AG04450 (cell line): Measurements from ENCODE around the gene PKNOX2. TPM values are rescaled to one million over a fixed set of nuclear protein-coding genes. Genes with fewer than 3 reads are reported as not detected.
"Not testable (repeated sequence)": the region's sequence is repeated elsewhere in the genome, so short reads cannot be mapped to it uniquely, and the experiment has no call there.

ENCODE experiments used
- CTCF ChIA-PET: fragments of 300-600, 350-600 bp; formaldehyde crosslinking; extraction: SDS; loops from one replicate; lab custom pipeline; 2022; ENCODE audit warnings: antibody characterized with exemption, inconsistent platforms; lab: Charles Lee
- POLR2A ChIA-PET: fragments of 350-600 bp; formaldehyde crosslinking; extraction: SDS; loops from one replicate; lab custom pipeline; 2021; ENCODE audit warnings: antibody characterized with exemption, inconsistent platforms; lab: Yijun Ruan, JAX
- DNase-seq: peaks from one replicate; pipeline ENCODE4 v3.0.0-alpha.2; 2011; ENCODE audit warnings: low read depth, low spot score
- H3K27ac ChIP-seq: one replicate; pipeline ENCODE4 v1.5.1; 2012; ENCODE audit warnings: low read depth, low read length, control low read depth
- H3K27me3 ChIP-seq: one replicate; pipeline ENCODE4 v1.6.0; 2012; ENCODE audit warnings: low read length; ENCODE audit not compliant: control insufficient read depth, insufficient read depth
- H3K4me3 ChIP-seq: 2 replicates; pipeline ENCODE4 v1.5.1; 2011; ENCODE audit warnings: mild to moderate bottlenecking, low read depth, low read length, control low read depth
- H3K9me3 ChIP-seq: 2 replicates; pipeline ENCODE4 v1.5.1; 2012; ENCODE audit warnings: low read length; ENCODE audit not compliant: control insufficient read depth, insufficient read depth
- CTCF ChIP-seq: IDR thresholded peaks from 2 replicates; pipeline ENCODE4 v1.5.1; 2011; ENCODE audit warnings: low read depth, low read length, control low read depth, inconsistent platforms
- polyA plus RNA-seq: library from polyadenylated mRNA; depleted of rRNA; stranded (reverse); fragments of >200 nt; gene quantifications from 2 replicates; pipeline ENCODE4 v1.2.3, GENCODE V29; 2011

The PKNOX2 gene
- polyA plus RNA-seq, 1 experiment, result 3.0 TPM

GRCh38 chr11:125222494-125222893, 57.9 kb downstream of the PKNOX2 start:
- H3K4me3 ChIP-seq, result no peak overlapping the region
- no peaks in the 10 kb centered on the region for H3K9me3 ChIP-seq
- H3K27me3 ChIP-seq, result peaks cover 16% of the 10 kb centered on the region
- ChIA-PET CTCF (no interaction called here), POLR2A (no interaction called here)
- DNase-seq, result no peak
- H3K27ac ChIP-seq, result no peak overlapping the region
- no peak for TF ChIP-seq CTCF

GRCh38 chr11:125223161-125223560, 58.6 kb downstream of the PKNOX2 start:
- POLR2A ChIA-PET, CTCF ChIA-PET, DNase-seq, H3K27ac ChIP-seq, H3K9me3 ChIP-seq, H3K4me3 ChIP-seq: not testable (repeated sequence)
- peaks cover 15% of the 10 kb centered on the region for H3K27me3 ChIP-seq

DNA sequence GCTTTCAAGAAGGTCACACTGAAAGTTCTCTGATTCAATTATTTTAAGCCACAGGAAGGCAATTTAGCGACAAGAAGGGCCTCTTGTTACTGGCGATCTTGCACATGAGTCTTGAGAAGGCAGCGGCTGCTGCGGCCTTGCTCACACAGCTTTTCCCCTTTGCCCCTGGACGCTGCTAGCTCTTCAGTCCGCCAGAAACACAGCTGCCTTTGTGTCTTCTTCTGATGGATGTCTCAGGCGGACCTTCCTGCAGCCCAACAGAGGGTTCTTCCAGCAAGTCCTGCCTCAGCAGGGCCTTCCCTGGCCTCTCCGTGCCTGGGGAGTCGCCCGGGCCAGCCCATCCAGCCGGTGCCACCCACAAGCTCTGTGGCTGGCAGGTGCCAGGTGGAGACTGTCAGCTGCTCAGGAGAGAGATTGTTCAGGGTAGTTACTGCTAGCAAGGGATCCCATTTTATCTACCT, 59.4 kb downstream of the PKNOX2 start:
- POLR2A ChIA-PET, result no interaction called here
- H3K9me3 ChIP-seq, result no peaks in the 10 kb centered on the region

GRCh38 chr11:125224391-125225021, 60.0 kb downstream of the PKNOX2 start:
- Histone ChIP-seq H3K27ac (no peak overlapping the region), H3K4me3 (no peak overlapping the region), H3K27me3 (peaks cover 20% of the 10 kb centered on the region), H3K9me3 (no peaks in the 10 kb centered on the region)
- no peak for DNase-seq
- ChIA-PET CTCF (interaction anchor here (1.0 to 2.1 kb wide), 2 partner anchors 121 to 134 kb away, joined by 4 to 8 read pairs; no protein-coding TSS in a partner anchor), POLR2A (no interaction called here)
- peak; percentile 45 for TF ChIP-seq CTCF

More for the DNA sequence above, 59.4 kb downstream of the PKNOX2 start:
- no peak for DNase-seq
- CTCF ChIA-PET, result interaction anchor here (2.1 kb wide), 1 partner anchor 133 kb away, joined by 8 read pairs; no protein-coding TSS in a partner anchor
- H3K27me3 ChIP-seq, result peaks cover 16% of the 10 kb centered on the region
- no peak overlapping the region for H3K27ac ChIP-seq
- no peak overlapping the region for H3K4me3 ChIP-seq
- no peak for TF ChIP-seq CTCF

DNA sequence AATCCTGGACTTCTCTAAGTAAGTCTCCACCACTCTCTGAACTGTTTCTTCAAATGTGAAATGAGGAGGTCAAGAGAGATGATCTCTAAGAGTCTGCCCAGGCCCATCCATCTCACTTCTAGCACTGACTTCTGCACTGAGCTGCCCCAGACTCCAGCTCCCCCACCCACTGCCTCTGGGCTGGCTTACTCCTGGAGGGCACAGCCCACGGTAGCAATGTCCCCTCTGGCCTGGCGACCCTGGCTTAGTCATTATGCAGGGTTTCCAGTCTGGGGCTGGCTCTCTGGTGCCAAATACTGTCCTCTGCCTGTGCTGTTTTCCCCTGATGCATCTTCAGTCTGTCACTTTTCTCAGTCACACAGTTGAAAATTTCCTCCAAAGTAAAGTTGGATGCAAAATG, 60.9 kb downstream of the PKNOX2 start:
- Histone ChIP-seq H3K4me3 (no peak overlapping the region), H3K9me3 (no peaks in the 10 kb centered on the region), H3K27me3 (peaks cover 17% of the 10 kb centered on the region), H3K27ac (no peak overlapping the region)
- DNase-seq, result no peak
- ChIA-PET POLR2A (no interaction called here), CTCF (interaction anchor here (1.0 to 2.1 kb wide), 2 partner anchors 120 to 134 kb away, joined by 4 to 8 read pairs; no protein-coding TSS in a partner anchor)
- no peak for TF ChIP-seq CTCF
